Keratinocyte (primary cell): ENCODE data around the gene DECR2. TPM values are rescaled to one million over a fixed set of nuclear protein-coding genes. Genes with fewer than 3 reads are reported as not detected.

Experiments
- DNase-seq: peaks from one replicate; pipeline ENCODE4 v3.0.0-alpha.2; 2011; ENCODE audit warnings: low read depth, missing footprints, low spot score
- FAIRE-seq: peaks from 2 replicates; lab custom pipeline; 2011; peaks lifted over from hg19 to GRCh38; lab: Jason Lieb, UNC
- H2AFZ ChIP-seq: 2 replicates; pipeline ENCODE4 v1.6.0; 2012; ENCODE audit warnings: low read length, control low read depth, inconsistent platforms; ENCODE audit not compliant: control insufficient read depth
- H3K27ac ChIP-seq: 2 replicates; pipeline ENCODE4 v1.5.1; 2011; ENCODE audit warnings: low read length; ENCODE audit not compliant: control insufficient read depth, insufficient read depth
- H3K27me3 ChIP-seq: 3 replicates; pipeline ENCODE4 v1.6.0; 2011; ENCODE audit warnings: low read length; ENCODE audit not compliant: control insufficient read depth, insufficient read depth; ENCODE audit errors: extremely low read depth
- H3K36me3 ChIP-seq, 2 experiments: 2 replicates in 1 of 2; 3 replicates in 1 of 2; pipeline ENCODE4 v1.5.1; 2011; ENCODE audit warnings: low read length in 2 of 2, mild to moderate bottlenecking in 1 of 2; ENCODE audit not compliant: control insufficient read depth in 2 of 2, insufficient read depth in 2 of 2; ENCODE audit errors: extremely low read depth in 1 of 2
- H3K4me1 ChIP-seq: 3 replicates; pipeline ENCODE4 v1.5.1; 2011; ENCODE audit warnings: low read length; ENCODE audit not compliant: control insufficient read depth, insufficient read depth; ENCODE audit errors: extremely low read depth
- H3K4me2 ChIP-seq: 3 replicates; pipeline ENCODE4 v1.6.0; 2011; ENCODE audit warnings: low read depth, low read length; ENCODE audit not compliant: control insufficient read depth, insufficient read depth; ENCODE audit errors: extremely low read depth
- H3K4me3 ChIP-seq, 3 experiments: fragments of 200-600 bp in 1 of 3; sonication (generic) in 1 of 3; 2 replicates in 2 of 3; 3 replicates in 1 of 3; pipeline ENCODE4 v1.5.1; 2011 to 2016; ENCODE audit warnings: low read length in 3 of 3, mild to moderate bottlenecking in 3 of 3, control low read depth in 2 of 3, inconsistent platforms in 1 of 3, low read depth in 1 of 3, mixed read lengths in 1 of 3, mixed run types in 1 of 3, moderate library complexity in 1 of 3; ENCODE audit not compliant: control insufficient read depth in 2 of 3, insufficient read depth in 2 of 3; ENCODE audit errors: extremely low read depth in 1 of 3
- H3K79me2 ChIP-seq: 2 replicates; pipeline ENCODE4 v1.6.0; 2012; ENCODE audit warnings: low read length; ENCODE audit not compliant: control insufficient read depth, insufficient read depth
- H3K9ac ChIP-seq: 3 replicates; pipeline ENCODE4 v1.6.0; 2011; ENCODE audit warnings: low read length; ENCODE audit not compliant: control insufficient read depth, insufficient read depth; ENCODE audit errors: extremely low read depth
- H3K9me1 ChIP-seq: 3 replicates; pipeline ENCODE4 v1.6.0; 2011; ENCODE audit warnings: low read length; ENCODE audit not compliant: control insufficient read depth, insufficient read depth; ENCODE audit errors: extremely low read depth
- H3K9me3 ChIP-seq: 2 replicates; pipeline ENCODE4 v1.5.1; 2012; ENCODE audit warnings: low read depth, low read length; ENCODE audit not compliant: control insufficient read depth
- H4K20me1 ChIP-seq: 3 replicates; pipeline ENCODE4 v1.6.0; 2011; ENCODE audit warnings: low read length; ENCODE audit not compliant: control insufficient read depth, insufficient read depth; ENCODE audit errors: extremely low read depth
- EZH2 ChIP-seq: IDR thresholded peaks from one replicate; pipeline ENCODE4 v1.6.1; 2012; ENCODE audit warnings: inconsistent platforms, mild to moderate bottlenecking, low read length, moderate library complexity
- dilution Hi-C: fragments of 300-500 bp; cut with MboI; formaldehyde crosslinking; loops from one replicate; pipeline ENCODE4 v1.7.0; 2020; ENCODE audit warnings: low sequenced_read_pairs; ENCODE audit not compliant: extremely low pct_ligation_motif_present
- polyA plus RNA-seq, 5 experiments: library from polyadenylated mRNA; depleted of rRNA in 3 of 5; stranded (reverse) in 3 of 5; stranded (forward) in 1 of 5; unstranded in 1 of 5; fragments of >200 nt; gene quantifications; 1 replicate in 1 of 5; 2 replicates in 3 of 5; 3 replicates in 1 of 5; pipeline versions ENCODE4 v1.2.1 to v1.2.3, GENCODE V29; 2011 to 2012; ENCODE audit warnings: missing spikeins in 2 of 5, low read depth in 1 of 5, low replicate concordance in 1 of 5
- TF ChIP-seq, protein P1 (sequence below), 3 experiments: IDR thresholded peaks in 1 of 3; conservative IDR thresholded peaks in 1 of 3; optimal IDR thresholded peaks in 1 of 3; 2 replicates in 2 of 3; 3 replicates in 1 of 3; pipeline versions ENCODE3 to v1.5.1; 2011; ENCODE audit warnings: low read length in 3 of 3, mild to moderate bottlenecking in 3 of 3, moderate library complexity in 2 of 3, control low read depth in 1 of 3, inconsistent platforms in 1 of 3; ENCODE audit not compliant: insufficient read depth in 2 of 3; ENCODE audit errors: extremely low read depth in 1 of 3

Gene DECR2
- polyA plus RNA-seq, 1 donor (not counting 4 experiments of a cell fraction or from before 2014, with no cell fraction given), result 14.2 TPM

DNA sequence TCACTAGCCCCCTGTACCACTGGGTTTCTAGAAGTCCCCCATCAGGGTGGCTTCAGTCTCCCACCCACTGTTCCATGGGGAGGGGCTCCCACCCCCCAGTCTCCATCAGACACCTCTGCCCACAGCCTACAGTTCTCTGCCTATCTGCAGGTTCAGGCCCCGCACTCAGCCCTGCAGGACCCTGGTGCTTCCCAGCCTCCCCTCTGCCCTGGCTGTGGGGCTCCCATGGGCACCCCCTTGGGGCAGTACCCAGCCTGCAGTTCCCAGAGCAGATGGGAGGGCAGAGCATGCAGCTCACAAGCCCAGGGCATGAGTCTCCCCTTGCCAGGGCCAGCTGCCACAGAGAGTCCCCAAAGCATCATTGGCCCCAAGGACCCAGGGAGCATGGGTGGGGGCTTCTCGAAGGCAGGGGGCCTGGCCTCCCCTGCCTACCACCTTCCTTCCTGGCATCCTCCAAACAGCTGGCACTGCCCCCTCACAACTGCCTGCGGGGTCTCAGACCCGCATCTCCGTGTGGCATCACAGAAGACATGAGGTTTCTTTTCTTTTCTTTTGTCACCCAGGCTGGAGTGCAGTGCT is 28.6 kb upstream of the DECR2 start:
- no peaks in the 10 kb centered on the region for H3K9me1 ChIP-seq
- H3K36me3 ChIP-seq, result peaks cover 10 to 27% of the 10 kb centered on the region in 2 experiments
- FAIRE-seq (no peak), DNase-seq (no peak)
- H3K4me2 ChIP-seq, result no peak overlapping the region
- no peak overlapping the region for H3K27ac ChIP-seq
- H3K4me3 ChIP-seq, result no peak overlapping the region
- no peak for TF ChIP-seq EZH2
- TF ChIP-seq, protein P1, sequence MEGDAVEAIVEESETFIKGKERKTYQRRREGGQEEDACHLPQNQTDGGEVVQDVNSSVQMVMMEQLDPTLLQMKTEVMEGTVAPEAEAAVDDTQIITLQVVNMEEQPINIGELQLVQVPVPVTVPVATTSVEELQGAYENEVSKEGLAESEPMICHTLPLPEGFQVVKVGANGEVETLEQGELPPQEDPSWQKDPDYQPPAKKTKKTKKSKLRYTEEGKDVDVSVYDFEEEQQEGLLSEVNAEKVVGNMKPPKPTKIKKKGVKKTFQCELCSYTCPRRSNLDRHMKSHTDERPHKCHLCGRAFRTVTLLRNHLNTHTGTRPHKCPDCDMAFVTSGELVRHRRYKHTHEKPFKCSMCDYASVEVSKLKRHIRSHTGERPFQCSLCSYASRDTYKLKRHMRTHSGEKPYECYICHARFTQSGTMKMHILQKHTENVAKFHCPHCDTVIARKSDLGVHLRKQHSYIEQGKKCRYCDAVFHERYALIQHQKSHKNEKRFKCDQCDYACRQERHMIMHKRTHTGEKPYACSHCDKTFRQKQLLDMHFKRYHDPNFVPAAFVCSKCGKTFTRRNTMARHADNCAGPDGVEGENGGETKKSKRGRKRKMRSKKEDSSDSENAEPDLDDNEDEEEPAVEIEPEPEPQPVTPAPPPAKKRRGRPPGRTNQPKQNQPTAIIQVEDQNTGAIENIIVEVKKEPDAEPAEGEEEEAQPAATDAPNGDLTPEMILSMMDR (optimal IDR thresholded peaks at IDR 0.05 in 1 of 3, IDR thresholded peaks at IDR 0.05 in 1 of 3, conservative IDR thresholded peaks at IDR 0.05 in 1 of 3; ENCODE audit: extremely low read depth in 1 of 3, insufficient read depth in 2 of 3, low read length in 3 of 3), result no peak
- H3K9me3 ChIP-seq, result no peaks in the 10 kb centered on the region
- no peaks in the 10 kb centered on the region for H3K27me3 ChIP-seq
- H3K4me1 ChIP-seq, result peaks cover 12% of the 10 kb centered on the region
- peaks cover 2% of the 10 kb centered on the region for H4K20me1 ChIP-seq
- H2AFZ ChIP-seq, result no peak overlapping the region
- dilution Hi-C loops, result no loop called here
- peaks cover 6% of the 10 kb centered on the region for H3K79me2 ChIP-seq
- H3K9ac ChIP-seq, result no peak overlapping the region

- H3K36me3 ChIP-seq, result peaks cover 2 to 19% of the 10 kb centered on the region in 2 experiments
- peaks cover 12% of the 10 kb centered on the region for H3K4me1 ChIP-seq
- DNase-seq (no peak), FAIRE-seq (no peak)
- H3K4me3 ChIP-seq, result no peak overlapping the region
- H3K27me3 ChIP-seq, result no peaks in the 10 kb centered on the region
- H3K4me2 ChIP-seq, result no peak overlapping the region
- no peaks in the 10 kb centered on the region for H3K9me1 ChIP-seq
- H3K9ac ChIP-seq, result no peak overlapping the region
- H3K79me2 ChIP-seq, result peaks cover 7% of the 10 kb centered on the region
- H4K20me1 ChIP-seq, result no peaks in the 10 kb centered on the region
- dilution Hi-C loops, result no loop called here
- no peaks in the 10 kb centered on the region for H3K9me3 ChIP-seq
- H2AFZ ChIP-seq, result no peak overlapping the region
- H3K27ac ChIP-seq, result no peak overlapping the region
- no peak for TF ChIP-seq EZH2
- TF ChIP-seq, protein P1 (optimal IDR thresholded peaks at IDR 0.05 in 1 of 3, IDR thresholded peaks at IDR 0.05 in 1 of 3, conservative IDR thresholded peaks at IDR 0.05 in 1 of 3; ENCODE audit: extremely low read depth in 1 of 3, insufficient read depth in 2 of 3, low read length in 3 of 3), result no peak
Measured at GRCh38 chr16:373848-374615, 27.7 kb upstream of the DECR2 start.
